Sigmoid colon (tissue), 7 donors: Measurements from ENCODE around the gene SH3RF3. TPM values are rescaled to one million over a fixed set of nuclear protein-coding genes. Genes with fewer than 3 reads are reported as not detected.

Experiments used
- DNase-seq: peaks from one replicate; pipeline ENCODE4 v3.0.0-alpha.2; 2019
- H3K27ac ChIP-seq, 4 donors: fragments of 200-600 bp; sonication (generic); one replicate each; pipeline ENCODE4 v1.5.1; 2016 to 2019; ENCODE audit warnings: mild to moderate bottlenecking in 1 of 4
- H3K27me3 ChIP-seq, 3 donors: fragments of 200-600 bp; sonication (generic); one replicate each; pipeline ENCODE4 v1.5.1; 2019; ENCODE audit warnings: mild to moderate bottlenecking in 1 of 3
- H3K36me3 ChIP-seq, 4 donors: fragments of 200-600 bp; sonication (generic); one replicate each; pipeline ENCODE4 v1.5.1; 2016 to 2019
- H3K4me1 ChIP-seq, 4 donors: fragments of 200-600 bp; sonication (generic); one replicate each; pipeline ENCODE4 v1.5.1; 2017 to 2019
- H3K4me3 ChIP-seq, 4 donors: fragments of 200-600 bp; sonication (generic); one replicate each; pipeline ENCODE4 v1.5.1; 2017 to 2019; ENCODE audit warnings: mild to moderate bottlenecking in 2 of 4, moderate library complexity in 1 of 4
- H3K9me3 ChIP-seq, 4 donors: fragments of 200-600 bp in 3 of 4; sonication (generic) in 3 of 4; one replicate each; pipeline versions ENCODE4 v1.5.1 to v1.6.1; 2013 to 2019
- EP300 ChIP-seq, 4 donors: sonication (generic); formaldehyde crosslinking; IDR thresholded peaks; one replicate each; pipeline ENCODE4 v1.6.1; 2017; ENCODE audit warnings: antibody characterized with exemption in 4 of 4
- POLR2A ChIP-seq, 2 donors: fragments of 450-650 bp; IDR thresholded peaks; one replicate each; pipeline ENCODE4 v1.6.1; 2016; ENCODE audit warnings: antibody characterized with exemption in 2 of 2, mild to moderate bottlenecking in 2 of 2, moderate library complexity in 2 of 2
- POLR2AphosphoS5 ChIP-seq, 4 donors: sonication (generic); formaldehyde crosslinking; IDR thresholded peaks; one replicate each; pipeline ENCODE4 v1.6.1; 2017; ENCODE audit warnings: antibody characterized with exemption in 4 of 4
- WGBS, 2 donors: extraction: QIAGEN DNeasy Blood & Tissue Kit; methylation state at CpG; one replicate each; pipeline ENCODE4 v1.1.7; 2013; 5-methylcytosine and 5-hydroxymethylcytosine counted together
- intact Hi-C: fragments of 100-400 bp; cut with DNase I; formaldehyde crosslinking; loops from one replicate; pipeline ENCODE4 v1.15.1; 2023
- polyA plus RNA-seq, 3 donors: library from polyadenylated mRNA; stranded (reverse); fragments of 200-250 nt; gene quantifications; one replicate each; pipeline ENCODE4 v1.2.3, GENCODE V29; 2013
- total RNA-seq, 4 donors: library from RNA; depleted of rRNA; stranded (reverse); fragments of >200 nt; gene quantifications; one replicate each; pipeline ENCODE4 v1.1.0, GENCODE V29; 2016
- TF ChIP-seq, protein P1 (sequence below), 4 experiments: fragments of 450-650 bp in 3 of 4; fragments of 200-600 bp in 1 of 4; IDR thresholded peaks; one replicate each; pipeline ENCODE4 v1.5.1; 2016 to 2019; ENCODE audit warnings: antibody characterized with exemption in 4 of 4, mild to moderate bottlenecking in 3 of 4, moderate library complexity in 2 of 4
- donor health status: healthy with polysubstance abuse.
- donor health status: Bipolar disorder and iron deficiency.
- donor health status: healthy.

The SH3RF3 gene
- total and polyA plus RNA-seq, 7 donors: 0.69 to 10.0 (median 3.4) TPM

DNA sequence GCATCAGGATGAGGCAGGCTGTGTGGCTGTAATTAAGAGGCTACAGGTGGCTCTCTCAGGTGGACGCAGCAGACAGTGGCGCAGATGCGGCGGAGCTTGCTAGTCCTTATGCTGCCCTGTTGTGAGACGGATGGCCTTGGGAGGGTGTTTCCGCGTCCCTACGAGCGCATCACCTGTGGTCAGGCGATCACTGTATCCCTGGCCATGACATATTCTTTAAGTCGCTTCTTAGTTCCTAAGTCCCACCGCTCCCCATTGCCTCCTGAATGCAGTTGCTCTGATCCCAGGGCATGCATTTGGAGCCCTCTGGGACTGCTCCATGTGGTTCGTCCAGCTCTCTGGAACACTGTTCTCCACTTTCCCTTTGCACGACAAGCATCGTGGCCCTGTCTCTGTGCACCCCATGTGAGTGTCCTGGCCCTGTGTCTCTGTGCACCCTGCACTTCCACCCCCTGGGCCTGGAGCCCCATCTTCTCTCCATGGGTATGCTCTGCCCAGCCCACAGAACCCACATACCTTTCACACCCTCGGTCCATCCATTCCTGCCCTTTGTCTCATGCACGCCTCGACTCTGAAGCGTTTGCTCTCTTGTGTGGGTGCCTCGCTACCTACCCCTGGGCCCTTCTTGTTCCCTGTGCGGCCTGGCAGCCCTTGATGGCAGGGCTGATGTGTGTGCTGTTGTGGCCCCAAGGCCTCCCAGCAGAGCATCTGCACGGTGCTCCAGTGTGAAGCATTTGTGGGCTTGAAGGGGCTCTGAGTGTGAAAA, 74.4 kb downstream of the SH3RF3 start:
- DNase-seq: no peak
- Histone ChIP-seq H3K27ac (no peak overlapping the region), H3K27me3 (no peaks in the 10 kb centered on the region), H3K4me1 (peaks cover 0 to 17% (median 10%) of the 10 kb centered on the region in 4 donors), H3K4me3 (no peak overlapping the region), H3K36me3 (no peaks in the 10 kb centered on the region), H3K9me3 (no peaks in the 10 kb centered on the region)
- TF ChIP-seq, protein P1, sequence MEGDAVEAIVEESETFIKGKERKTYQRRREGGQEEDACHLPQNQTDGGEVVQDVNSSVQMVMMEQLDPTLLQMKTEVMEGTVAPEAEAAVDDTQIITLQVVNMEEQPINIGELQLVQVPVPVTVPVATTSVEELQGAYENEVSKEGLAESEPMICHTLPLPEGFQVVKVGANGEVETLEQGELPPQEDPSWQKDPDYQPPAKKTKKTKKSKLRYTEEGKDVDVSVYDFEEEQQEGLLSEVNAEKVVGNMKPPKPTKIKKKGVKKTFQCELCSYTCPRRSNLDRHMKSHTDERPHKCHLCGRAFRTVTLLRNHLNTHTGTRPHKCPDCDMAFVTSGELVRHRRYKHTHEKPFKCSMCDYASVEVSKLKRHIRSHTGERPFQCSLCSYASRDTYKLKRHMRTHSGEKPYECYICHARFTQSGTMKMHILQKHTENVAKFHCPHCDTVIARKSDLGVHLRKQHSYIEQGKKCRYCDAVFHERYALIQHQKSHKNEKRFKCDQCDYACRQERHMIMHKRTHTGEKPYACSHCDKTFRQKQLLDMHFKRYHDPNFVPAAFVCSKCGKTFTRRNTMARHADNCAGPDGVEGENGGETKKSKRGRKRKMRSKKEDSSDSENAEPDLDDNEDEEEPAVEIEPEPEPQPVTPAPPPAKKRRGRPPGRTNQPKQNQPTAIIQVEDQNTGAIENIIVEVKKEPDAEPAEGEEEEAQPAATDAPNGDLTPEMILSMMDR (IDR thresholded peaks at IDR 0.05): no peak
- no peak for TF ChIP-seq EP300 (IDR thresholded peaks at IDR 0.05)
- no peak for TF ChIP-seq POLR2AphosphoS5 (IDR thresholded peaks at IDR 0.05)
- no peak for TF ChIP-seq POLR2A (IDR thresholded peaks at IDR 0.05)
- intact Hi-C loops: no loop called here
- 92 to 93% methylated on average over 22 of the region's 22 CpGs for WGBS, 2 donors

- Histone ChIP-seq H3K36me3 (no peaks in the 10 kb centered on the region), H3K27ac (no peak overlapping the region), H3K4me1 (peaks cover 0 to 22% (median 18%) of the 10 kb centered on the region in 4 donors), H3K9me3 (no peaks in the 10 kb centered on the region), H3K27me3 (no peaks in the 10 kb centered on the region), H3K4me3 (no peak overlapping the region)
- 39 to 67% methylated on average over 3 of the region's 3 CpGs for WGBS, 2 donors
- no peak for DNase-seq
- no peak for TF ChIP-seq POLR2A (IDR thresholded peaks at IDR 0.05)
- TF ChIP-seq, protein P1 (IDR thresholded peaks at IDR 0.05): no peak
- no peak for TF ChIP-seq POLR2AphosphoS5 (IDR thresholded peaks at IDR 0.05)
- TF ChIP-seq EP300 (IDR thresholded peaks at IDR 0.05): no peak
- intact Hi-C loops: no loop called here
These were observed 75.4 kb downstream of the SH3RF3 start for GRCh38 chr2:109204412-109204811.

DNA sequence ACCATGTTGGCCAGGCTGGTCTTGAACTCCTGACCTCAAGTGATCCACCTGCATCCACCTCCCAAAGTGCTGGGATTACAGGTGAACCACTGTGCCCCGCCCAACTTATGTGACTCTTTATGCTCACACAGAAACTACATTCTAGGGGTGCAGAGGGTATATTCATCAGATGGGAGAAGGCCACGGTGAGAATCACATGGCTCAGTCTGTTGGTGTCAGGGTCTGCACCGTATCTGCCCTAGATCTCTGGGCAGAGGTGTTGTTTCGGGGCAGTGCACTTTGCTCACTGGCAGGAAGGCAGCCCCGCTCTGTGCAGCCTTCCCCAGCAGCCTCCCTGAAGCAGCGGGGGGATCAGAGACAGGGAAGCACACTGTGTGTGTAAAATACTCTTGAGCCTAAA, 76.4 kb downstream of the SH3RF3 start:
- no peaks in the 10 kb centered on the region for H3K9me3 ChIP-seq
- no peak overlapping the region for H3K27ac ChIP-seq
- intact Hi-C loops: no loop called here
- no peak overlapping the region for H3K4me3 ChIP-seq
- peaks cover 0 to 32% (median 28%) of the 10 kb centered on the region in 4 donors for H3K4me1 ChIP-seq
- 92 to 93% methylated on average over 6 of the region's 6 CpGs for WGBS, 2 donors
- TF ChIP-seq EP300 (IDR thresholded peaks at IDR 0.05) (no peak), POLR2A (IDR thresholded peaks at IDR 0.05) (no peak), POLR2AphosphoS5 (IDR thresholded peaks at IDR 0.05) (no peak)
- TF ChIP-seq, protein P1 (IDR thresholded peaks at IDR 0.05): no peak
- no peak for DNase-seq
- H3K27me3 ChIP-seq: no peaks in the 10 kb centered on the region
- no peaks in the 10 kb centered on the region for H3K36me3 ChIP-seq

DNA sequence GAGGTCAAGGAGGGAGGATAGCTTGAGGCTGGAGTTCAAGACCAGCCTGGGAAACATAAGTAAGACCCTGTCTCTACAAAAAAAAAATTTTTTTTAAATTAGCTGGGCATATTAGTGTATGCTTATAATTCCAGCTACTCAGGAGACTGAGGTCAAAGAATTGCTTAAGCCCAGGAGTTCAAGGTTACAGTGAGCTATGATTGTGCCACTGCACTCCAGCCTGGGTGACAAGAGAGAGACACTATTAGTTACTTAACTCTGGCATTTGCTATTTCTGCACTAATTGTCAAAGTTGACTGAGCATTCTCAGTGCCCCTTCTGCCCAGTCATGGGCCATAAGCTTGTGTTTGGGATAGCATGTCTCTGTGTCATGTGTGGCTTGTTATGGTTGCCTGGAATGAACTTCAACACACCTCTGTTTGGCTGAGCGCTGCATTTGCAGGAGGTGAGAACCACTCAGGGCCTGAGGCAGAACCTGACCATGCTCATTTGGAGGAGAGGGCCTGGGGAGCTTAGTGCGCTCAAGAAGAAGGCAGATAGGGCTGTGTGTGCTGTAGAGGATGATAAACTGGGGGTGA, 77.7 kb downstream of the SH3RF3 start:
- intact Hi-C loops: no loop called here
- H3K4me3 ChIP-seq: no peak overlapping the region
- WGBS, 2 donors: 93 to 94% methylated on average over 2 of the region's 2 CpGs
- H3K9me3 ChIP-seq: no peaks in the 10 kb centered on the region
- DNase-seq: no peak
- no peaks in the 10 kb centered on the region for H3K36me3 ChIP-seq
- TF ChIP-seq, protein P1 (IDR thresholded peaks at IDR 0.05): no peak
- TF ChIP-seq POLR2A (IDR thresholded peaks at IDR 0.05): no peak
- no peak for TF ChIP-seq EP300 (IDR thresholded peaks at IDR 0.05)
- no peak for TF ChIP-seq POLR2AphosphoS5 (IDR thresholded peaks at IDR 0.05)
- no peak overlapping the region for H3K27ac ChIP-seq
- H3K4me1 ChIP-seq: peaks cover 0 to 43% (median 29%) of the 10 kb centered on the region in 4 donors
- no peaks in the 10 kb centered on the region for H3K27me3 ChIP-seq
